ENCODE data around the gene LRRC19. TPM values are rescaled to one million over a fixed set of nuclear protein-coding genes. Genes with fewer than 3 reads are reported as not detected.

The LRRC19 gene
- under 0.01 TPM in 1 of 2 replicates, not detected in the other for total RNA-seq

GRCh38 chr9:27005491-27005890, at the start of gene LRRC19:
Gene LRRC19, minus strand, starts transcription at chr9:27005672. Its CDS starts 5,978 bp downstream, at chr9:26999694.

GRCh38 chr9:26955921-26956859, 49.3 kb downstream of the LRRC19 start, which contains the start of gene IFT74:
Gene IFT74, plus strand, starts transcription at chr9:26956412. Its CDS starts 5,556 bp downstream, at chr9:26961968.

GRCh38 chr9:26946753-26947727, 58.4 kb downstream of the LRRC19 start, which contains the start of gene PLAA:
Gene PLAA, minus strand, starts transcription at chr9:26947242. Its CDS starts 197 bp downstream, at chr9:26947045.

Other genes with a start within 250 kb of the LRRC19 start
- gene CAAP1, start 112.9 kb downstream of the LRRC19 start, total RNA-seq: 12.8 and 20.3 TPM in 2 replicates
- 35.0 and 39.2 TPM in 2 replicates for gene PLAA, start 58.4 kb downstream of the LRRC19 start, total RNA-seq
- 20.3 and 26.1 TPM in 2 replicates for gene IFT74, start 49.3 kb downstream of the LRRC19 start, total RNA-seq
- gene TEK, start 103.6 kb upstream of the LRRC19 start, total RNA-seq: 0.78 and 1.4 TPM in 2 replicates